CD1c-positive myeloid dendritic cell (primary cell): ENCODE measurements around the gene ETV4.

Experiments used
- DNase-seq: peaks from one replicate; pipeline ENCODE4 v3.0.0-alpha.2; 2016; ENCODE audit errors: extremely low spot score

ETV4 gene

DNA sequence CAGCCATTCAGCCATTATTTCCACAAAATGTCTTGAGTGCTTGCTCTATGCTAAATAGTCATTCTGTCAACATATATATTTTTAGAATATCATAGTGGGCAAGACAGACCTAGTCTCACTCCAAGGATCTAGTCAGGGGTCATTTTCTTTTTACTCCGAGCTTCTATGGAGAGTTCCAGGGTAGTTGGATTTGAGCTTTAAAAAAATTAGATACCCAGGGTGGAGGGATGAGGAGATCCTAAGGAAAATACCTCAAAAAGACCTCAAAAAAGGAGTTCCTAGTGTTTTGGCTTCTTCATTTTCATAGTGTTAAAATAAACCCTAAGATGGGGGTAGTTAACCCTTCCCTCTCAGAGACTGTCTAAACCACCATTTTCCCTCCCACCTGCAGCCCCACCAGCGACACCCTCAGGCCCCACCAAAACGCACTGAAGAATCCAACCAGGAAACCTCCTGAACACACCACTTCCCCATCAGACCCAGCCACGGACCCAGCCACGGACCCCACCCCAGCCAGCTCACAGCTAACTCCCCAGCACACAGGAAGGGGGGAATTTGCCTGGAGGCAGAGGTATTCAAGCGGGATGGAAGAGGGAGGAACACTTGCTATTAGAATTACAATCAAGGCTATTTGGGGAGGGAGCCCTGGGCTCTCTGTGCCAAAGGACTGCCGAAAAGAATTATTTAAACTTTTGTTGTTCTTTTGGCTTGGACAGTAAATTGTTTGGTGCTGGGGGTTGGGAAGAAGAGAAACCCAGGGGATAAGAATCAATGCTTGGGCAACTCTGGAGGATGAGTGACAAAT lies 2.2 kb downstream of the ETV4 start:
- DNase-seq: no peak

DNA sequence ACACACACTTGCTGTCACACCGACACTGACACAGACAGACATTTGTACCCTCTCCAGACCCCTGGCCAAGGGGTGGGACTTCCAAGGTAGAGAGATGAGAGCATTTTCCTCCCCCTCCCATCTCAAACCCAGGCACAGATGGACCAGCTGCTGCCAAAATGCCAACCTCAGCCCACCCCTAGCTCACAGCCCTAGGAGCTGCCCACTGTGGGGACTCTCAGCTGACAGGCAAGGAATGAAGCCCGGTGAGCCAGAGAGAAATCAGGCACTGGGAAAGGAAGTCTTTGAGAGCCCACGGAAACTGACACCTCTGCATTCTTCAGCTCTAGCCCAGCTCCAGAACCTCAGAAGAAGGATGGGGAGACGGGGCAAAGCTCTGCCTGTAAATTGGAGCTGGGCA lies 2.8 kb downstream of the ETV4 start:
- DNase-seq: no peak

DNA sequence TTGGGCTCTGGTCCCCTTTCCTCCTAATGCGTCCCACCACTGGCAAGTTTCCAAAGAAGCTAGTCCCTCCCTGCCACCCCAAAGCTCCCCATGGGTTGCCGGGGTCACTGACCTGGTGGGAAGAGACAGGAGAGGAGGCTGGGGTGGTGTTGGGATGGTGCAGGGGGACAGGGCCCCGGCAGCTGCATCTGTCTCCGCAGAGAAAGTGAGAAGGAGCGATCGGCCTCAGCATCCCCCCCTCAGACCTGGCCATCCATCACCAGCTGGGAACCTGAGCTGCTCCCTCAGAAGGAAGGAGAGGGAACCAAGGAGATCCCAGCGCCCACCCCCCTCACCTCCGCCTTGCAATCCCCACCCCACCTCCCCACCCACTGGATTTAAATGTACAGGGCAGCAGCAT lies 3.3 kb downstream of the ETV4 start:
- no peak for DNase-seq

DNA sequence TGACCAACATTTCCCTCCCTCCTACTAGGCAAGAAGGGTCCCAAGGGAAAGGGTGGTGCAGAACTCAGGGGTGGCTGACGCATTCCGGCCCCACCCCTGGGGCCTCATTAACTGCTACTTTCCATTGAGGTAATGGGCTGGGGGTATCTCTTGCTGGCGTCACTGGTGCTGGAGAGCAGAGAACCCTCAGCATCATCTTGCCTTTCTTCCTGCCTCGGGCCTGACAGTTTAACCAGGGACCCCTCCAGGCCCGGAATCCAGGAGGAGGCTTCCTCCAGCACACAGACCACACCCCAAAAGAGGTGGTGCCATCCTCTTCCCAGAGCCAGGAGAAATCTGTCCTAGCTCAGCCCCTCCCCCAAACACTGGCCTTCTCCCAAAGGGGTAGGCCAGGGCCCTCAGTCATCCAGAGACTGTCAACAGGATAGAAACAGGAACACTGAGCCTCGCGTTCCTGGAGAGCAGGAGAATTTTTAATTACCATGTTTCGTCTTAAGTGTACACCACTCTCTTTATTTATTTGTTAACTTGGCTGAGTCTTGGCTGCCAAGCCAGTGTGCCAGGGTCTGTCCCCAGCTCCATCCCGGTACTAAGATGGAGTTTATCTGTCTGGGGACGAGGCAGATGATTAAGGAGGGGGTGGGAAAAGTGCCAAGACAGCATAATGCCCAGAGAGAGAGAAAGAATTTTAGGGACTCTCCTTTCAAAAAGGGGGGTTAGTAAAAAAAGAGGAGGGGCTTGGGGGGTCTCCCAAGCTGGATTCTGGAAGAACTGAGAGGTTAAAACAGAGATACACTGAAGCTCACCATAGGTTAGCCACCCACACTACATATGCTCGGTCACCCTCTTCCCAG lies 5.1 kb downstream of the ETV4 start:
- no peak for DNase-seq

DNA sequence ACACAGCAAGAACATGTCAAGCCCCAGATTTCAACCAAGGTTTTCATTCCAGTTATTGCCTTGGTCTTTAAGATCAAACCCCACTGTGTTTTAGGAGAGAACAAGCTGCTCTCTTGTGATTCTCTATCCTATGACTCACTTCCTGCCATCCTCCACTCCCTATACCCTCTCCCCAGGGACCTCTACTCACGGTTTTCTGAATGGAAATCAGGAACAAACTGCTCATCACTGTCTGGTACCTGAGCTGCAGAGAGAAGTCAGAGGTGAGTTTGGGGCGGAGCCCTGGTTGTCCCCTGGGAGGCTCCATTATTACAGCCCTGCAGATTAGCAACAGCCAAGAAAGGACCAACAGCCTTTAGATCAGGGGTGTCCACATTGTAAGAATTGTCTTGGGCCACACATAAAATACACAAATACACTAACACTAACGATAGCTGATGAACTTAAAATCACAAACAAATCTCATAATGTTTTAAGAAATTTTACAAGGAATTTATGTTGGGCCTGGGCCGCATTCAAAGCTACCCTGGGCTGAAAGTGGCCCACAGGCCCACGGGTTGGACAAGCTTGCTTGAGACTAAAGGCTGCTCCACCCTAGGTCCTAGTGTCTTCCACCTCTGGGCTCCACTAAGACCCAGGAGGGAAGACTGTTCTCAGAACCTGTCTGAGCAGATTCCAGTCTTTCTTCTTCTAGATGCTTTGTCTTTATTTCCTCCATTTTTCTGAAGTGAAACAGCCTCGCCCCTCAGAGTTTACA lies 9.7 kb downstream of the ETV4 start:
- no peak for DNase-seq

DNA sequence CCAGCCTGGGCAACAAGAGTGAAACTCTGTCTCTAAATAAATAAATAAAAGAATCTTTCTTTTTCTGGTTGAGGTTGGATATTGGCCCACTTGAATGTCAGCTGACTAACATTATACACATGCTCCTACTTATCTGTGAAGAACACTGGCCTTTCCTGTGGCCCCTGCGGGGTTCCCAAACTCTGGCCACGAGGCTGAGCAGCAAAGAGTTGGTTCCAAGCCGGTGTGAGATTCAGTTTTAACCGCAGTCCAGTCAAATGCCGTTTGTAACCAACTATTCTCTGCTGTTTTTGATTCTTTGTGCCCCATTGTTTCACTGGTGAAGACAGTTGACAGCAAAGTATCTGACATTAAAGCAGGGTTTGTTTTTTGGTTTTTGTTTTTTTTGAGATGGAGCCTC lies 11.2 kb downstream of the ETV4 start:
- DNase-seq: no peak

DNA sequence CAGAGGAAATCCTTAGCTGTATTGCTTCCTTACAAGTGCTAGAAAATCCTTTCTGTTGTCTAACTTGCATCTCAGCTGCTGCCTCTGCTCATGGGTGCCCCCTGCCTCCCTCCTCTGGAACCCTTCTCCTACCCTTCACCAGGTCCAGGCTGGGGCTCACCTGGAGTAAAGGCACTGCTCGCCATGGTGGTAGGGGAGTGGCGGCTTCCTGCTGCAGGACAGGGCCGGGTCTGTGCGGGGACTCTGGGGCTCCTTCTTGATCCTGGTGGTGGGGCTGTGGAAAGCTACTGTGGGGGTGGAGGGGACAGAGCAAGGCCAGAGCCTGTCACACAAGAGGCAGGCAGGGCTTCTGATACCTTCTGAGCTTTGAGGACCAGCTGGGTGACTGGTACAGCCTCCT lies 12.4 kb downstream of the ETV4 start:
- DNase-seq: no peak

DNA sequence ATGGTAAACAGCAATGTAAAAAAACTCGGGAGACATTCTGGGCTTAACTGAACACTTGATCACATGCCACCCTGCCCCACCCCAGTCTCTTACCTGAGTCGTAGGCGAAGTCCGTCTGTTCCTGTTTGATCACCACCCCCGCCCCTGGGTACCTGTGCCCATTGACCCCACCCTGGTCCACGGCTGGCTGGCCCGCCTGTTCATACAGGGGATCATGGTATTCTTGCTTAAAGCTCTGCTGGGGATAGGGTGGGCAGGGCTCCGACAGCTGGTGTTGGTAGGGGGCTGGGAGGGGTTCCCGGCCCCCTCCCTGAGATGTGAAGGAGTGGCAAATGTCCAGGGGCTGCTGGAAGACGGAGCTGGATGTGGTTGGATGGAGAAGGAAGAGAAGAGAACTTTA lies 13.6 kb downstream of the ETV4 start:
- no peak for DNase-seq

DNA sequence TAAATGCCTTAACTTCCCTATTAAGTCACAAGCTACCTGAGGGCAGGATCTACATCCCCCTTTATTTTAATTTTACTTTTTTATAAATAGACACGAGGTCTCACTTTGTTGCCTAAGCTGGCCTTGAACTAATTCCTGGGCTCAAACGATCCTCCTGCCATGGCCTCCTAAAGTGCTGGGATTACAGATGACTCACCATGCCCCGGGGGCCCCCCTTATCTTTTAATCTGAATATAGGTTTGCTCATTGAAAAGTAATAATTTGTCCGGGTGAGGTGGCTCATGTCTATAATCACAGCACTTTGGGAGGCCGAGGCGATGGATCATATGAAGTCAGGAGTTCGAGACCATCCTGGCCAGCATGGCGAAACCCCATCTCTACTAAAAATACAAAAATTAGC lies 14.2 kb downstream of the ETV4 start:
- DNase-seq: no peak

DNA sequence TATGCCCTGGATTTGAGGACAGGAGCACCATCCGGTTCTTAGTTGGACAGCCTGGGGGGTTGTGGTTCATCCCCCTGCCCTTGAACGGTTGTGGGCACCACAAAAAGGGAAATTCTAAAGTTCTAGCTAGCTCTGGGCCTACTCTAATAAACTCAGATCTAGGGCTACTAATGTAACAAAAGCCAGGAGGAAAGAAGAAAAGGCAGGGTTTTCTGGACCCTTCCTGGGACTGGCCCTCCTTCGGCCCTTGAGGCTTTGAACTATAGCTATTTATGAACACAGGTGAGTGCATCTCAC lies 15.1 kb downstream of the ETV4 start:
- DNase-seq: no peak

DNA sequence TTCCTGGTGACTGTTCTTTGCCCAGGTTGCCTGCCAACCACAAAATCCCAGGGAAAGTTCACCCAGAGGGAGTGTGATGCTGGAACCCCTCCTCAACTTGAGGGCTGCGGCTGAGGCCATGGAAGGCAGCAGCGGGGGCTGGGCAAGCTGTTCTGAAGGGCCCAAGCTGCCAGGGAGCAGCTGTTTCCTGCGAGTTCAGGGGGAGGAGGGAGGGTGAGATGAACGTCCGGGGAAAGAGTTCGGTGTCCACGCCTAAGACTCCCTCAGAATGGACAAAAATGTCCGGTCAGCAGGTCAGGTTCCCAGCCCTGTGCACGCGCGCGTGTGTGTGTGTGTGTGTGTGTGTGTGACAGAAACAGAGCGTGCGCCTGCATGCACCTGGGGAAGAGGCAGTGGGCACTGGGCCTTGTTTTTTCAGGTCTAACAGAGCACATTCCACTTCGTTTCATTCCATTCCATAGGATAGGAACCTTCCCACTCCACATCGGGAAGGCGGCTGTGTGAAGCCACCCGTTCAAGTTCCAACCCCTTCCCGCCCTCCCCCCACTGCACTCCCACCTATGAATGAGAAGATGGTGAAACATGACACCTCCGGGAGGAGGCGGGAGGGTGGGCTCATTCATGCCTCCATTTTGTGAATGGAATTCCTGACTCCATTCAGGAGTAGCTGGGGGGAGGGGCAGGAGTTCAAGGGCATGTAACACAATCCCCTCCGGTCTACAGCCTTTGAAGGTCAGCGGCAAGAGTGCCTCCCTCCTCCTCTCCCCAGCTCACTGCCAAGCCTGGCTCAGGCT lies 15.7 kb downstream of the ETV4 start:
- DNase-seq: no peak

DNA sequence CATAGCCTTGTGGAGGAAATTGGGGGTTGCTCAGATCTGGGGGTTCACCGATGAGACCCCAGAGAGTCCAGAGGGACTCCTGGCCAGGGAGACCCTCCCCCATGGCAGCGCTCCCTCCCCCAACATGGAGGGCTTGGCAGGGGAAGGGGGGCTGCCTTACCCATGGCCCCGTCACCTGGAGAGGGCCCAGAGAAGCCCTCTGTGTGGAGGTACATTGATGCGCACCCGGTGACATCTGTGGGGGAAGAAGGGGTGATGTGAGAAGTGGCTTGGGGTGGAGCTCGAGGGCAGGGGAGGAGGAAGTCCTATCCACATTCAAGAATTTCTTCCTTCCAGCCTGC lies 16.2 kb downstream of the ETV4 start:
- DNase-seq: no peak

DNA sequence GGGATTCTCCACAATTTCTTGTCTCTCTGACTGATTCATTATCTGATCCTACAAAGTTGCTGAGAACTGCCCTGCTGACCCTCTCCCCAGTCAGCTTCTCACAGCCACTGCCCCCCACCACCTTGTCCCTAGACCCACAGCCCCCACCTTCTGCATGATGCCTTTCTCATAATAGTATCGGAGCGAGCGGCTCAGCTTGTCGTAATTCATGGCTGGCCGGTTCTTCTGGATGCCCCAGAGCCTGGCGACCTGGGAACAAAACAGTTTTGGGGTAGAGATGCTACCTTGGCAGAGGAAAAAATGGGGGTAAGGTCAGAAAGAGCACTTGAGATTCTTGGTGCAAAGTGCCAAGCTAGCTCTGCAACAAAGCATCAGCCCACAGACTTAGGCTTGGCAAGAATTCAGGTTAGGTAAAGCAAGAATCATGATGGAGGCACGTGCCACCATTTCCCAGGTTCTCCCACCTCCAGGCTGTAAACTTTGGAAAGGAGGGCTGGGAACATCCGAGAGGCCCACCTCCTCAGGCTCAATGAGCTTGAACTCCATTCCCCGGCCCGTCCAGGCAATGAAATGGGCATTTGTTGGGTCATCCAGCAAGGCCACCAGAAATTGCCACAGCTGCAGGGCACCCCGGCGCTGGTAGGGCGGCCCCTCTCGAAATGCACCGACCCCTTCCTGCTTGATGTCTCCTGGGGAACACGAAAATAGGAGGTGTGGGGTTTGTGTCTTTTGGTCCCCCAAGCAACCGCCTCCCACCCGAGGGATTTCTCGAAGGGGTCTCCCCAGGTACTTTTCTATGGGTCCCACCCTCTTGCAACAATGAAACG lies 16.9 kb downstream of the ETV4 start:
- DNase-seq: no peak

DNA sequence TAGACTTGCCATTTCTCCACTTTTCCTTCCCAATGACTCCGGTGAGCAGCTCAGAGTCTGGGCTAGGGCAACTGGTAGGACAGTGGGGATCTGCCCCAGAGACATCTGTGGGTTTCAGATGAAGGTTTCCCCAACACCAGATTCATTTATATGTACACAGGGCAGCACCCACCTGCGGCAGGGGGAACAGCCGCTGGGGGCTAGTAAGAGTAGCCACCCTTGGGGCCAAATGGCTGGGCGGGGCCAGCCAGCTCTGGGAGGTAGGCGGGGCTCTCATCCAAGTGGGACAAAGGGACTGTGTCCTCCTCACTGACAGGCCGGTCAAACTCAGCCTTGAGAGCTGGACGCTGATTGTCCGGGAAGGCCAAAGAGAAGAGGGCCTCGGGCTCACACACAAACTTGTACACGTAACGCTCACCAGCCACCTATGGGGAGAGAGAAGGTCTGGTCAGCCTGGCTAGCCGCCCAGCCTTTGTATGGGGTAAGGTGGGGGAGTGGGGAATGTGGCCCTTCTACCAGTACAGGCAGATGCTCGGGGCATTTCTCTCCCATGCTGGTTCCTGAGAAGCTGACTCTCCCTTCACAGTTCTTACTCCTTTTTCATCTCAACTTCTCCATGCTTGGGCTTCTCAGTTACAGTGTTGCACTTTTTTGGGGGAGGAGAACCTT lies 17.7 kb downstream of the ETV4 start:
- no peak for DNase-seq

DNA sequence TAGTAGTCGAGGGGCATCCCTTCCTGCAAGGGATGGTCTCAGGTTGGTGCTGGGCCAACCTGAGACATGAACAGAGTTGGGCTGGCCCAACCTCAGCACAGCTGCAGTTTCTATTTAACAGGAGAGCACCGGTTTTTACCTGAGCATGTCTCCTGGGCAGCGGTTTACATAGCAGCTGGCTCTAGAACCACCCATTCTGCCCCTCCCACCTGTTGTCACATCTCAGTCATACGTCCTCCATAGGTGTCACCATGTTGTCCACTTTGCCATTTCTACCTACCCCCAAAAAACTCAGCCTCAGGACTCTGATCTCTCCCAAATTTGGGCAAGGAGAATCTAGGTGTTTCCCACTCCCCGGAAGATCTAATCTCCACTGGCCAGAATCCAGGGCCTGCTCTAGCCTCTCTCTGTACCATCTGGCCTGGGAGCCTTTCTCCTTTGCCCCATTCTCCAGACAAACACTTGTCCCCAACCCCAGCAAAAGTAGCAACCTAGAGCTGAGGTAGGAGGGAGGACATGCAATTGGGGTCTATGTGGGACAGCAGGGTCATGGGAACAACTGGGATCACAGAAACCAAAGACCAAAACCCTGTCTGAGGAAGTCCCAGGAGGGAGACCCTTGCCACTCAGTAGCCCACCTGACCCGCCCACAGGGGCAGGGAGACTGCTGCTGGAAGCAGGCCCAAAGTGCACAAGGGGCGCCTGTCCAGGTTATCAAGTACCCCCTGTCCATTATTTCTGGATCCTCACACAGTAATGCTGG lies 19.1 kb downstream of the ETV4 start:
- no peak for DNase-seq

DNA sequence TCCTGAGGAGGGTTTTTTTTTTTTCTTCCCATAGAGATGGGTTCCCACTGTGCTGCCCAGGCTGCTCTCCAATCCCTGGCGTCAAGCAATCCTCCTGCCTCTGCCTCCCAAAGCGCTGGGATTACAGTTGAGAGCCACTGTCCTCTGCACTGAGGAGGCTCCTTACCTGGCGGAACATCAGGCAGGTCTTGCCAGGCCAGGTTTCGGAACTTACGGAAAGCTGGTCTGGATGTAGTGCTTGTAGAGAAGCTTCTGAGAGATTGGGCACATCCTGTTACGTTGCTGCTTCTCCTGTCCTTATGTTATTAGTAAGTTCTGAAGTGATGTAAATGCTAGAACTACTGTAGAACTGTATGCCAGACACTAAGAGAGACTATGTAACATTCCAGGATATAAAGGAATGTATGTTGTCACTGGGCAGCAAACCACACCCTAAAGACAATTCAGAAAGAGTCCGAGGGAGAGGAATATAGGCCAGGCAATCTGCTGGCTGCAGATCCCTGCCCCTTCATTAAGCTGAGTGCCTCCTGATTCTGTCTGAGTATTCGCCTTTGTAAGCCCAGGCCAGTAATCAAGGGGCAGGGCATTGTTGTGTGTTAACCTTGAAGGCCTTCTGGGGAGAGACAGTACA lies 21.1 kb downstream of the ETV4 start:
- no peak for DNase-seq

DNA sequence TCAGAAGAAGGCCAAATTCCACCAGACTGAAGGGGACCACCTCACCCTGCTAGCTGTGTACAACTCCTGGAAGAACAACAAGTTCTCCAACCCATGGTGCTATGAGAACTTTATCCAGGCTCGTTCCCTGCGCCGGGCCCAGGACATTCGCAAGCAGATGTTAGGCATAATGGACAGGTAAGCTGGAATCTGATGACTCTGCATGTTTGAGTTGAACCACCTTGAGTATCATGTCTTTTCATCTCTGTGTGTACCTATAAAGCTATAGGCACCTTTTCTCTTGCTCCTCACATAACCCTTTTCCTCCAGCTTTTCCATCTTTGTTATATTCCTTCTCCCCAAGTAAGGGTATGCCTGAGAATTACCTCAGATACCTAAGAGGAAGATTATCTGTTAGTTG lies 24.8 kb downstream of the ETV4 start:
- DNase-seq: no peak

DNA sequence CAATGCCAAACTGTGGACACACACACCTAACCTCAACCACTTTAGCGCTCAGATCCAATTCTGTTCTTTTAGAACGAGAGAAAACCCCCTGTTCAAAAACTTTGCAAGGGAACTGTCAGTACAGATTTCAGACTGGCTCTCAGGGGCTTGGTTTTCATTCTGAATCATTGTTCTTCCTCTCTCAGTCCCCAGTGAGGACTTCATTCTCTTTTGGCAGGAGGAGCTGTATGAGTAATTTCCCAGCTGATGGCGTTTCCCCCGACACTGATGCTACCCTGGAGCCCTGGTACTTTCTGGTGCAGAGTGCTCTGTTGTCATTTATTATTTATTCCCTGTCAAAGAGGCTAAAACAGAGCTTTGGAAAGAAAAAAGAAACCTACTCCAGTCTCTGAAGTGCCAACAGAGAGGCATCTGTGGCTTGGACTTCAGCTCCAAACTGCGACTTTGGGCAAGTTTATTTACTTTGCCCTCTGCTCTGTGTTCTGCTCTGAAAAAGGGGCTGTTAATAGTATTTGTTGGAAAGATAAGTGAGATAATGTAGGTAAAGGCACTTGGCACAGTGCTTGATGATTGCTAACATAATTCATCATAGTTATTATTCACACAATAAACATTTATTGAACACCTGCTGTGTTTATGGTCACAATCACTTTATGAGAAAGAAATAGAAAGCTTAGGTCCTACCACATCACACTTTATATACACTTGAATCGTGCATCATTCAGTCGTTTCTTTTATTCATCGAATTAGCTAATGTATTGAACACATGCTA lies 28.3 kb downstream of the ETV4 start:
- no peak for DNase-seq

DNA sequence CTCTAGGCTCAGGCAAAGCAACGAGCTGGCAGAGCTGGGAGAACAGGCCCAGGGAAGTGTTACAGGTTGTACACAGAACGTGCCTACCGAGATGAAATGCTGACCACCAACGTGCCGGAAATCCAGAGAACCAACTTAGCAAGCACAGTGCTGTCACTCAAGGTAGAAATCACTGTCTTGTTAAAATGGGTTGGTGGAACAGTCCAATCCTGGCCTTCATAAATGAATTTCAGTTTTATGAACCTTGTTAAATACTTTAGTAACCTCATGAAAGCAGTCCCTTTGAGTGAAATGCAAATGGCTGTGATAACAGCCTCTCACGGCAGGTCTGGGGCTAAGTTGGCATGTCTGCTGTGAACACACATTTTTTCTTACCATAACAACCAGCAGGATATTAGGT lies 29.0 kb downstream of the ETV4 start:
- no peak for DNase-seq
